Left cardiac atrium (tissue), 4 donors: ENCODE data around the gene PEPD. TPM values are rescaled to one million over a fixed set of nuclear protein-coding genes. Genes with fewer than 3 reads are reported as not detected.
A peak's percentile ranks its signal among the peaks of the same experiment; 100 is the strongest.

Source experiments
- ATAC-seq, 2 donors: fragments of 200-7000 bp; cut with Tn5 transposase; one replicate each; pipeline ENCODE4 v1.9.1; 2020; ENCODE audit warnings: mild to moderate bottlenecking in 2 of 2, moderate library complexity in 2 of 2
- DNase-seq: peaks from one replicate; pipeline ENCODE4 v3.0.0-alpha.2; 2020
- intact Hi-C, 2 donors: fragments of 100-400 bp; cut with DNase I; formaldehyde crosslinking; loops; one replicate each; pipeline versions ENCODE4 v1.14.1 to v1.15.1; 2022 to 2023
- total RNA-seq, 2 donors: library from RNA; stranded (reverse); fragmentation: NEBNext Ultra II Directional; extraction: Animal tissue kit (Norgen Biotek cat#: 25700); gene quantifications; one replicate each; pipeline ENCODE4 v1.2.1, GENCODE V29; 2021
- donor health status: DM: no; HTN: yes; CAD: no.
- donor health status: DM: no; HTN: yes; CAD: no; lungs with severe emphysema.
- donor health status: DM: yes; HTN: yes; CAD: no.
- donor health status: Dilated cardiomyopathy.

The PEPD gene
- total RNA-seq, 2 donors from 2014 or later = 40.3 to 51.7 TPM

- no peak for DNase-seq
- ATAC-seq = no peak
- intact Hi-C loops = no loop called here
Observed at GRCh38 chr19:33370783-33371182, 150.8 kb downstream of the PEPD start.

- ATAC-seq = no peak
- no peak for DNase-seq
- intact Hi-C loops = loop anchor here in 1 of 2 donors (10.0 kb wide), 1 partner anchor 63 kb away; the partner anchor contains the start of gene CEBPA
Observed at GRCh38 chr19:33368074-33368864, 153.3 kb downstream of the PEPD start.

- intact Hi-C loops = loop anchor here in 1 of 2 donors (10.0 kb wide), 1 partner anchor 62 kb away; the partner anchor contains the start of gene CEBPA
- DNase-seq = no peak
- no peak for ATAC-seq
Observed at GRCh38 chr19:33366897-33367296, 154.7 kb downstream of the PEPD start.

GRCh38 chr19:33366127-33366526, 155.5 kb downstream of the PEPD start:
- ATAC-seq = no peak
- no peak for DNase-seq
- intact Hi-C loops = loop anchor here in 1 of 2 donors (10.0 kb wide), 1 partner anchor 61 kb away; the partner anchor contains the start of gene CEBPA

- DNase-seq (no peak), ATAC-seq (no peak)
- intact Hi-C loops = loop anchor here in 1 of 2 donors (10.0 kb wide), 1 partner anchor 61 kb away; the partner anchor contains the start of gene CEBPA
Observed at GRCh38 chr19:33365691-33366090, 155.9 kb downstream of the PEPD start.

- ATAC-seq (no peak), DNase-seq (no peak)
- intact Hi-C loops = loop anchor here in 1 of 2 donors (10.0 kb wide), 1 partner anchor 59 kb away; the partner anchor contains the start of gene CEBPA
Observed at GRCh38 chr19:33363476-33363875, 158.1 kb downstream of the PEPD start.

GRCh38 chr19:33362508-33363228, 158.9 kb downstream of the PEPD start:
- ATAC-seq (no peak), DNase-seq (no peak)
- intact Hi-C loops = loop anchor here in 1 of 2 donors (10.0 kb wide), 1 partner anchor 58 kb away; the partner anchor contains the start of gene CEBPA

GRCh38 chr19:33359581-33359980, 162.0 kb downstream of the PEPD start:
- ATAC-seq = no peak
- DNase-seq = no peak
- intact Hi-C loops = no loop called here

- intact Hi-C loops = no loop called here
- no peak for ATAC-seq
- no peak for DNase-seq
Observed at GRCh38 chr19:33358408-33358807, 163.2 kb downstream of the PEPD start.

GRCh38 chr19:33357556-33357955, 164.0 kb downstream of the PEPD start:
- ATAC-seq = no peak
- intact Hi-C loops = no loop called here
- no peak for DNase-seq

- intact Hi-C loops = no loop called here
- ATAC-seq = no peak
- no peak for DNase-seq
Observed at GRCh38 chr19:33355535-33355934, 166.1 kb downstream of the PEPD start.

GRCh38 chr19:33350538-33351309, 170.9 kb downstream of the PEPD start:
- intact Hi-C loops = no loop called here
- DNase-seq (peak; percentile 50), ATAC-seq (peak; percentile 23 to 46)

GRCh38 chr19:33349319-33350289, 172.0 kb downstream of the PEPD start:
- ATAC-seq (no peak), DNase-seq (no peak)
- intact Hi-C loops = no loop called here

- ATAC-seq (no peak), DNase-seq (no peak)
- intact Hi-C loops = no loop called here
Observed at GRCh38 chr19:33348301-33349010, 173.1 kb downstream of the PEPD start.

GRCh38 chr19:33347300-33347699, 174.3 kb downstream of the PEPD start:
- no peak for ATAC-seq
- intact Hi-C loops = no loop called here
- no peak for DNase-seq

- intact Hi-C loops = no loop called here
- ATAC-seq (no peak), DNase-seq (no peak)
Observed at GRCh38 chr19:33346665-33347064, 174.9 kb downstream of the PEPD start.

- intact Hi-C loops = no loop called here
- no peak for ATAC-seq
- no peak for DNase-seq
Observed at GRCh38 chr19:33345163-33345562, 176.4 kb downstream of the PEPD start.

- DNase-seq (no peak), ATAC-seq (no peak)
- intact Hi-C loops = no loop called here
Observed at GRCh38 chr19:33344573-33344925, 177.0 kb downstream of the PEPD start.
